ENCODE results near the gene KRTAP27-1. TPM values are rescaled to one million over a fixed set of nuclear protein-coding genes. Genes with fewer than 3 reads are reported as not detected.

KRTAP27-1 gene
- total RNA-seq, 1 donor = not detected

- no peak for TF ChIP-seq CTCF (IDR thresholded peaks at IDR 0.05; ENCODE audit: insufficient read depth, low read length)
- no peak for DNase-seq (ENCODE audit: low read depth)
- no peak overlapping the region for H3K4me3 ChIP-seq (ENCODE audit: low read depth, low read length)
These were observed 30.6 kb downstream of the KRTAP27-1 start for GRCh38 chr21:30306884-30307283.

GRCh38 chr21:30305136-30305535 is 32.4 kb downstream of the KRTAP27-1 start:
- no peak for DNase-seq (ENCODE audit: low read depth)
- TF ChIP-seq CTCF (IDR thresholded peaks at IDR 0.05; ENCODE audit: insufficient read depth, low read length) = no peak
- no peak overlapping the region for H3K4me3 ChIP-seq (ENCODE audit: low read depth, low read length)

GRCh38 chr21:30289215-30289614 is 48.3 kb downstream of the KRTAP27-1 start, which contains the start of gene KRTAP25-1:
Gene KRTAP25-1 (minus strand): TSS chr21:30289514. CDS start chr21:30289490, 24 bp downstream.
- DNase-seq (ENCODE audit: low read depth) = no peak
- H3K4me3 ChIP-seq (ENCODE audit: low read depth, low read length) = no peak within 1 kb of the TSS
- no peak for TF ChIP-seq CTCF (IDR thresholded peaks at IDR 0.05; ENCODE audit: insufficient read depth, low read length)

Small RNA genes within 50 kb of the gene (small RNA-seq; reads per million reads assigned to genes)
- gene KRTAP23-1 (not detected), gene MIR4327 (not detected)

Other genes with a start within 250 kb of the KRTAP27-1 start
- gene CLDN17, start 170.9 kb downstream of the KRTAP27-1 start, total RNA-seq (ENCODE audit: low replicate concordance) = 0.49 TPM in 1 of 2 replicates, not detected in the other
- gene CLDN8, start 121.6 kb downstream of the KRTAP27-1 start, total RNA-seq (ENCODE audit: low replicate concordance) = not detected in 2 replicates
- gene KRTAP24-1, start 54.7 kb downstream of the KRTAP27-1 start, total RNA-seq (ENCODE audit: low replicate concordance) = not detected in 2 replicates
- gene KRTAP25-1, start 48.2 kb downstream of the KRTAP27-1 start, total RNA-seq (ENCODE audit: low replicate concordance) = not detected in 2 replicates
- not detected in 2 replicates for gene KRTAP26-1, start 17.4 kb downstream of the KRTAP27-1 start, total RNA-seq (ENCODE audit: low replicate concordance)
- not detected in 2 replicates for gene KRTAP23-1, start 10.9 kb upstream of the KRTAP27-1 start, total RNA-seq (ENCODE audit: low replicate concordance)
- gene KRTAP13-2, start 34.6 kb upstream of the KRTAP27-1 start, total RNA-seq (ENCODE audit: low replicate concordance) = not detected in 2 replicates
- gene KRTAP13-1, start 58.3 kb upstream of the KRTAP27-1 start, total RNA-seq (ENCODE audit: low replicate concordance) = not detected in 2 replicates
- gene KRTAP13-3, start 88.2 kb upstream of the KRTAP27-1 start, total RNA-seq (ENCODE audit: low replicate concordance) = not detected in 2 replicates
- not detected in 2 replicates for gene KRTAP13-4, start 92.5 kb upstream of the KRTAP27-1 start, total RNA-seq (ENCODE audit: low replicate concordance)
- not detected in 2 replicates for gene KRTAP15-1, start 102.6 kb upstream of the KRTAP27-1 start, total RNA-seq (ENCODE audit: low replicate concordance)
- gene KRTAP19-1, start 142.7 kb upstream of the KRTAP27-1 start, total RNA-seq (ENCODE audit: low replicate concordance) = not detected in 2 replicates
- not detected in 2 replicates for gene KRTAP19-2, start 149.7 kb upstream of the KRTAP27-1 start, total RNA-seq (ENCODE audit: low replicate concordance)
- not detected in 2 replicates for gene KRTAP19-3, start 154.3 kb upstream of the KRTAP27-1 start, total RNA-seq (ENCODE audit: low replicate concordance)
- gene KRTAP19-4, start 159.5 kb upstream of the KRTAP27-1 start, total RNA-seq (ENCODE audit: low replicate concordance) = not detected in 2 replicates
- gene KRTAP19-5, start 164.4 kb upstream of the KRTAP27-1 start, total RNA-seq (ENCODE audit: low replicate concordance) = not detected in 2 replicates
- gene KRTAP19-6, start 204.2 kb upstream of the KRTAP27-1 start, total RNA-seq (ENCODE audit: low replicate concordance) = not detected in 2 replicates
- gene KRTAP19-7, start 223.6 kb upstream of the KRTAP27-1 start, total RNA-seq (ENCODE audit: low replicate concordance) = not detected in 2 replicates

Data from fibroblast of the aortic adventitia (primary cell).